Activated T-cell treated with anti-CD3 and anti-CD28 coated beads for 48 hours (primary cell): ENCODE data around the gene STRN3.
A peak's percentile ranks its signal among the peaks of the same experiment; 100 is the strongest.
"Not testable (repeated sequence)": the region's sequence is repeated elsewhere in the genome, so short reads cannot be mapped to it uniquely, and the experiment has no call there.

ENCODE experiments used
- DNase-seq: peaks from one replicate; pipeline ENCODE4 v3.0.0-alpha.2; 2020; ENCODE audit warnings: low read depth

The STRN3 gene

DNA sequence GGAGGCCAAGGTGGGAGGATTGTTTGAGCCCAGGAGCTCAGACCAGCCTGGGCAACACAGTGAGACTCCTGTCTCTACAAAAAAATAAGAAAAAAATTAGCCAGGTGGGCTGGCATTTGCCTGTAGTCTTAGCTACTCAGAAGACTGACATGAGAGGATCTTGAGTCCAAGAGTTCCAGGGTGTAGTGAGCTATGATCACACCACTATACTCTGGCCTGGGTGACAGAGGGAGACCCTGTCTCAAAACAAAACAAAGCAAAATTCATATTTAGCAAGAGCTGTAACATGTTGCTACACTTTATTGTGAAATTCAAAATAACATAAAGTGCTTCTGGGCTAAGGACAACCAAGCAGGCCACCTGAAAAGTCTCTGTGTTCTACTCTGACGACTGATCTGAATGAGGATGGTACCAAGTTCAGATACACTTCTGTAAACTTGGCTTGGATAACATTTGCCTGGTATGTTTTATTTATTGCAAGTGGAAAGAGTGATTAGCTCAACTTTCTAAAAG is 11.6 kb upstream of the STRN3 start:
- no peak for DNase-seq

DNA sequence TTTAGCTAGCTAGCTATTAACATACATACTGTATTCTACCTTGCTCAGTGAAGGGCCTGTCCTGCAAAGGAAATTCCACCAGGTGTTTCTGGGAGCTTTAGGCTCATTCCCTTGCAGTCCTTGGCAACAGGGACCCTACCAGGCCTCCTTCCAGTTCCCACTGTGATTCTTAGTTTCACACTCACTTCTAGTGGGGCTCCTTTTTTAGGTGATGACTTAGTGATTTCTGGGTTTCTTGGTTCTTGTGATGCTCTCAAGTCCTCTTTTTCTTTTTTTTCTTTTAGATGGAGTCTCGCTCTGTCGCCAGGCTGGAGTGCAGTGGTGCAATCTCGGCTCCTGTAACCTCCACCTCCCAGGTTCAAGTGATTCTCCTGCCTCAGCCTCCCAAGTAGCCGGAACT is 10.4 kb upstream of the STRN3 start:
- DNase-seq: no peak

DNA sequence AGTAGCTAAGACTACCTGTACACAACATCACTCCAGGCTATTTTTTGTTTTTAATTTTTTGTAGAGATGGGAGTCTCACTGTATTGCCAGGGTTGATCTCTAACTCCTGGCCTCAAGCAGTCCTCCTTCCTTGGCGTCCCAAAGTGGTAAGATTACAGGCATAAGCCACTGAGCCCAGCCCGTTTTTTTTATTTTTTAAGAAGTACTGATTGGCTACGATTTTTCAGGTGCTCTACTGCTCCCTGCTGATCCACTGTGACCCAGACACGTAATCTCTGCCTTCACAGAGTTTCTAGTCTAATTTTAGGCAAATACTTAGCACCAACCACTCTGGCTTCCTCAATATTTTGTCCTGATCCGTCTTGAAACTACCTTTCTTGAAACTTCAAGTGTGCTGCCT is 4.3 kb upstream of the STRN3 start:
- DNase-seq: no peak

DNA sequence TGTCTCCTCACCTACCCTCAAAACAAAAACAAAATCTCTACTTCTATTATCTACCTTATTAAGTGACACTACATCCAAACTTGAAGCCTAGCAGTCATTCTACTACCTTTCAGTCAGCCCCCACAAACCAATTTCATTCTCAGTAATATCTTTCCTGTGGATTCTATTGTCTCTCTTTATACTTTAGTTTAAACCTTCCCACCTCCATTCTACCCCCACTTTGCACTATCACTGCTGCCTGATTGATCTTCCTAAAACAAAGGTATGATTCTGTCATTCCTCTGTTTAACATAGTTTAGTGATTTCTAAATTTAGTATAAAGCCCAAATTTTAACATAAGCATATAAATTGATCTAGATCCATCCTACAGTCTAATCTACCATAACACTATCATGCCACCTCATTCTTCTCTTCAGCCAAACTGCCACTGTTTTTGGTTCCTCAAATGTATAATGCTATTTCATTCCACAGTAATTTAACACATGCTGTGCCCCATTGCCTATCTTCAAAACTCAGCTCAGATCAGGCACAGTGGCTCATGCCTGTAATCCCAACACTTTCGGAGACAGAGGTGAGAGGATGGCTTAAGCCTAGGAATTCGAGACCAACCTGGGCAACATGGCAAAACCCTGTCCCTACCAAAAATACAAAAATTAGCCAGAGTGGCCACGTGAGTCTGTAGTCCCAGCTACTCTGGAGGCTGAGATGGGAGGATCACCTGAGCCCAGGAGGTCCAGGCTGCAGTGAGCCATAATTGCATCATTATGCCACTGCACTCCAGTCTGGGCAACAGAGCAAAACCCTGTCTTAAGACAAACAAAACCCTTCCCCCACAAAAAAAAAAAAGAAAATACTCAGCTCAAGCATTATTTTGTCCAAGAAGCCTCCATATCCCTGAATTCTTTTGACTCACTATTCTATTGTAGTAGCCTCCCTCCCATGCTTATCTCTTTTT is 3.1 kb upstream of the STRN3 start:
- DNase-seq: no peak

DNA sequence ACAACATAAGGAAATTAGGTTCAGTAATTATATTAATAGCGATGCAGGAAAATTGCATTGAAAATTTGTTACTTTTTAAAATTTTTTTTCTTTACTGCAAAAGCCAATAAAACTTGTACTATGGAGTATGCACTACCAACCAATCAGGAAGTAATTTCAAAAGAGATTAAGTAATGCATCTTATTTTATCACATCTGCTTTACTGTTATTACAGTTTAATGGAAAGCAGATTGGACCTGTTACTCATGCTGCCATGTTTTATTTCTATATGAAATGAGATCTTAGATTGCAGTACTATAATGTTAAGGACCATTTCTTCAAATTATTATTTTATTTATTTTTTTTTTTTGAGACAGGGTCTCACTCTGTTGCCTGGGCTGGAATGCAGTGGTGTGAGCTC is 1.7 kb upstream of the STRN3 start:
- DNase-seq: no peak

DNA sequence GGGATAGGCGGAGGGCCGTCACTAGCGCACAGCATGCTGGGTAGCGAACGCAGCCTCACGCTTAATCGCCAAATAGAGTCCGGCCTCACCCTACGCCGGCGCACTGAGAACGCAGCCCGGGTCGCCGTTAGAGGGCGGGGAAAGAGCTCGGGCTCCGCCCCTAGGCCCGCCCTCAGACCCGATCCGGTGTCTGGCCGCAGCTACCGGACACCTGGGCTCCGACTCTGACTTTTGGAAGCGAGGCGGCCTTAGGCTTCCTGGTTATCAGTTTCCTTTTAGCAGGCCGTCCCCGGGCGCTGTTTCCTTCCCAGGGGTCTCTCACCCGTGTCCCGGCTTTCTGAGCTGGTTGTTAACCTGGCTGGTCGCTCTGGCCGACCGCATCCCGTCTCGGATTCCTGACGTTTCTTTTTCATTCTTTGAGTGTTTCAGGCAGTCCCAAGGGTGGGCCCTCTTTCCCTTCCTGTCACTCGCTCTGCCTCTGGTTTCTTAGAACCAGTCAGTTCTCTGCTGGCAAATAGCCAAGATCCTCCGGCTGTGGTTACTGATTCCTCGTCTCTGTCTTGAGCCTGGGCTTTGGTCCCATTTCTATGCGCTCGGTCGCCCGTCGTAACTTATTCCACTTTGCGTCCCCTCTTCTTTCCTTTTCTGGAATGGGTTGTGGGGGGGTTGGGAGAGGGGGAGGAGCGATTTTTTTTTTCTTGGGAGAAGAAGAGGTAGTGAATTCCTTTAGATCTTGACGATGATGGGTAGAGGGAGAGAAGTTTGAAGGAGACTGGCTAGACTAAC is 464 bp upstream of the STRN3 start:
- DNase-seq: peak; percentile 88

DNA sequence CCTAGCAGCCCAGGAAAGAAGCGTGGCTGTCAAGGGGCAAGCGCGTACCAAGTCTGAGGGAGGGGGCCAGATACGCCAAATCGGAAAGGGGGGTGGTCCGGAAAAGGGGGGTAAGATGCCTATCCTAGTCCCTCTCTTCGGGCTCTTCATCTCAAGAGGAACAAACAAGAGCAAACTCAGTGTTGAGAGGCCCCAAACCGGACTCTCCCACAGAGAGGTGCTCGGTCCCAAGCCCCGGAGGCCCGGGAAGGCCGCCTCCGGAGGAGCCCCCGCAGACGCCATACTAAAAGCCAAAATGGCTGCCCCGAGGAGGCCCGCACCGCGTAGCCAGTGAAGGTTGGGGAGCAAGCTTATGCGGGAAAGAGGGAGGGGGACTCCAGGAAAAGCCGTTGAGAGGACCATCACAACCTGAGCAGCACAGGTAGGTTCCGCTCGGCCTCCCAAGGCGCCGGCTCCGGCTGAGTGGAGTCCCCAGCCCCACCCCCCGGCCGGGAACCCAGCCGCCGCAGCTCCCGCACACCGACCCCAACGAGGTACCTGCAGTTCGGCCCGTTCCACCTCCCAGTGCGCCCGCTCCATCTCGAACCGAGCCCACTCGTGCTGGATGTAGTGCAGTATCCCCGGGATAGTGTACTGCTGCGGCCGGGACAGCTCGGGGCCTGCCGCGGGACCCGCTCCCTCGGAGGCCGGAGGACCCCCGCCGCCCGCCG is 657 bp downstream of the STRN3 start, which contains the start of gene AP4S1:
Gene AP4S1 (plus strand): TSS at position 283 of the 710 bp plus-strand sequence. CDS start 40,548 bp downstream, outside the sequence.
- DNase-seq: peak; percentile 39

DNA sequence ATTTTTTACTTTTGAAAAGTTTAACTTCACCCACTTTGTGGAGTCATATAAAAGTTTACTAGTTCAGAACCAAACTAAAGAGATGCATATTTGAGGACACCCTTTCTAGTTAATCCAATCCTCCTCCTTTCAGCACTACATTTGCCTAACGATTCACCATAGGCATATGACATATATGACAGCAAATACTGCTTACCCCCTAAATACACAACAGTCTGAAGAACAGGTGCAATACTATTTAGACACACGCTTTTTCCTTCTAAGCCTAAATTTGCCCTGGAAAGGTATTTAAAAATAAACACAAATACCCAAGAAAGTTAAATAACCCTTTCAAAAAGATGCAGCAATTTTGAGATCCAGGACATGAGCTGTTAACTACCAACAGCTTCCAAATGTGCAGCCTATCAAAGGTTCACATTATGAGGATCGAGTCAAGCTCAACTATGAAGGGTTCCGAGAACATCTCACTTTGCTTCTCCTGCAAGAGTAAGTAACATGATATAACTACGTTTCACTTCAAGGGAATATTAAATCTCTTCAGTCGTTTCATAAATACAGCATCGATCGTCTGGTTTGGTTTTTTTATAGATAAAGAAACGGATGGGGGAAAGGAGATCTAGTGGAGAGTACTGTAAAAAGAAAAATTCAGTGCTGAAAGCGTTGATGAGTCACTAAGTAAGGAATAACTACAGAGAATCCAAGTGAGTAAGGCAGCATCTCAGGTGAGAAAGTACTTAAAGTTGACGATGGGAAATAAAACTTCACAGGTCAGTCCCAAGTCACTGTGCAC is 1.4 kb downstream of the STRN3 start:
- DNase-seq: no peak

DNA sequence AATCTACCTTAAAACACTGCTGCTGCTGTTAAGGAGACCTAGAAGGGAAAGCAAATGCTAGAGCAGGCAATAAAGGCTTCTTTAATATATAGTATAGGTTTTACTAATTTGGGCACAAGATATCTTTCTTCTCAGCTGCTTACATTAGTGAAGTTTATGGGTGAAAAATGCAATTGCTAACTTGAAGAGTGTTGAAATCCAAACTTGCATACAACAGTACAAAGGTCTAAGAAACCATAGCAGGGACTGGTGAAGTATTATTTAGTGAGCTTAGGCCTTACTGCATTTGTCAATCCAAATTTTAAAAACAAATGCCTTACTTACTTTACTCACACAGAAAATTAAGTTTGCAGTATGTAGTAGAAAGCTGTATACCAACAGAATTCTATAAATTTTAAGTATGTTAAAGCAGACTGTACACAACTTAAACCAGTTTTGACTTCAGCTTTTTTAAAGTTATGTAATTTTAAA is 2.1 kb downstream of the STRN3 start:
- DNase-seq: no peak

DNA sequence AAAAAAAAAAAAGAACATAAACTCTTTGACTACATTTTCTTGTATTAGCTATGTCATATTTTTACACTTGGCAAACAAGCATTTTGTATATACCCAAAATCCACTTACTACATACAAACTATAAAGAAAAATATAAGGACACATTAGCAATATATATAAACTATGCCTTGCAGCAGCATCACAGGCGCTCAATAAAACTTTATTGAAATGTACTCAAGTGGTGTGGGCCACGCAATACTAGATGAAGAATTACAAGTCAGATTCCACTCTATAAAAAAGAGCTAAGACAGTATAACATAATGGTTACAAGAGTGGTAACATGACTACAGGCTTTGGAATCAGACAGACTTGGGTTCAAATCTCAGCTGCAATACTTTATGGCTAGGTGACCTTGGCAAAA is 3.8 kb downstream of the STRN3 start:
- DNase-seq: no peak

DNA sequence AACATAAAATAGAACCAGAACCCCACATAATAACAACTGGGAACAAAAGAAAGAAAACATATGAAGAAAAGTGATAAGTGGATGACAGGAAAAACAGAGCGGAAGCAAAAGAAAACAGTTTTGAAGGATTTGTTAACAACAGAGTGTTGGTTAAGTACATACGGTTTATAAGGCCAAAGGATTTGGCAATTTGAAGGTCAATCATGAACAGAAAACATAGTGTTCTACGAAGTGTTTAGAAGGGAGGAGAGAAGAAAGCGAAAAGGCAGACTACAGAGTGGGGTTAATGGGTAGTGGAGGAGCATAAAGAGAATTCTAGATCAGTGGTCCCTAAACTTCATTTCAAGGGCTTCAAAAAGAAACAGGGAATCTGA is 4.6 kb downstream of the STRN3 start:
- DNase-seq: no peak

DNA sequence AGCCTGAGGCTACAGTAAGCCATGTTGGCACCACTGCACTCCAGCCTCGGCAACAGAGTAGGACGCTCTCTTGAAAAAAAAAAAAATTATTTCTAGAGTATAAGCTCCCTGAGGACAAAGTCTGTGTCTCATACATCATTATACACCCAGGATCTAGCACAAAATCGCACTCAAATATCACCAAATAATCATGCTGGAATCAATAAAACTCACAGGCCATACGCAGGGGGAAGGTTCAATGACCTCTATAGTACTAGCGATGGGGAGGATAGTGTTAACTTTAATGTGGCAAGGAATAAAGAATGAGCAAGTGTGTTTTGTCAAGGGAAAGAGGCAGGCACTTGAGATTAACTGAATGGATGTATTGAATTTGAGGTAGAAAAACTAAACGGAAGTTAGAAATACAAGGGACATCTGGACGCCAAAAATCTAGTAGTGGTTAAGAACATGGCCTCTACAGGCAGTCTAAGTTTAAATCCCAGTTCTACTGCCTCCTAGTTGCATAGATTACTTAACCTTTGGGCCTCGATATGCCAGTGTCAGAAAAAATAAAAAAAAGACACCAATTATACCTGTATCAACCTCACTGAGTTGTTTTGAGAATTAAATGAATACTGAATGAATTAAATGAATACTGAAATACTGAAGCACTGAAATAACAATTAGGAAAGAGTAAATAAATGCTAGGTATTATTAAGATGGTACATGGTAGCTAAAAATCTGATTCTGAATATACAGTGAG is 5.2 kb downstream of the STRN3 start:
- no peak for DNase-seq

DNA sequence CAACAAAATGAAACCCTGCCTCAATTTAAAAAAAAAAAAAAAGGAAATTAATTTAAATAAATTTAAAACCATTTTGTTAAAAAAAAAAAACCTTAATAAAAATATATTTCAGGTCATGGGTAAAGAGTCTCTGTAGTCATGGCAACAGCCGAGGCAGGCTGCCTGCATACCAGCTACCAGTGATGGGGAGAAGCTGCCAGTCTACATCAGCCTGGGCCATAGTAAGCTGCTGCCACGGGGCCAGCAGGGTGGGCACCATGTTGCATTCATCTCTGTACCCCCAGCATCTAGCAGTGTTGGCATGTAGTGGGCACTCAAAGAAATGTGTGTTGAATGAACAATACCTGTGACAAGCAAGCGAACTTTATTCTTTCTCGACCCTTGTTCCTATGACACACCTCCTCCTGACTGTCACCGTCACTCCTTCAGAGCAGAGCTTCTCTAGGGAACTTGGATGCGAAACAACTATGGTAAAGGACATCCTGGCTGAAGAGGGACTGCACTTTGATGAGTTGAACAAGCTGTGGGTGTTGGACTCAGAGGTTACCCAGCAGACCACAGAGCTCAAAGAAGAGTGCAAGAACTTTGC is 8.0 kb downstream of the STRN3 start:
- no peak for DNase-seq

DNA sequence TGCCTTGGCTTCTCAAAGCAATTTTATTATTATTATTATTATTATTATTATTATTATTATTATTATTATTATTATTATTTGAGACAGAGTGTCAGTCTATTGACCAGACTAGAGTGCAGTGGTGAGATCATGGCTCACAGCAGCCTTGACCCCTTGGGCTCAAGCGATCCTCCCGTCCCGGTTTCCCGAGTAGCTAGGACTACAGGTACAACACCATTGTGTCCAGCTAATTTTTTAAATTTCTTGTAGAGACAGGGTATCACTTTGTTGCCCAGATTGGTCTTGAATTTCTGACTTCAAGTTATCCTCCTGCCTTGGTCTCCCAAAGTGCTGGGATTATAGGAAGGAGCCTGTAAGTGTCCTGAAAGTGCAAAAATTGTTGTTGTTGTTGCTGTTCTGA is 12.3 kb downstream of the STRN3 start:
- DNase-seq: no peak

DNA sequence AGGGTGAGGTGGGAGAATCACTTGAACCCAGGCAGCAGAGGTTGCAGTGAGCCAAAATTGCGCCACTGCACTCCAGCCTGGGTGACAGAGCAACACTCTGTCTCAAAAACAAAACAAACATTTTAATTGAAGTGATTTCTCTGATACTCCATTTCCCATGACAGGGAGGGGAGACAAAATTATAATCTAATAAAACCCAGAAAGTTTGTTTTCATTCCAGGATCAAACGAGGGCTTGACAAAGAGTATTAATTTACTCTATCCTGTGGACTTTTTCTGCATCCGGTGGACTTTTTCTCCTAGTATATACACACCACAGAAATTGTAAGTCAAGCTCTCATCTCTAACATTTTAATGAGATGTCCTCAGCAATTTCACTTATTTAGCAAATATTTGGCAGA is 15.2 kb downstream of the STRN3 start:
- DNase-seq: no peak

DNA sequence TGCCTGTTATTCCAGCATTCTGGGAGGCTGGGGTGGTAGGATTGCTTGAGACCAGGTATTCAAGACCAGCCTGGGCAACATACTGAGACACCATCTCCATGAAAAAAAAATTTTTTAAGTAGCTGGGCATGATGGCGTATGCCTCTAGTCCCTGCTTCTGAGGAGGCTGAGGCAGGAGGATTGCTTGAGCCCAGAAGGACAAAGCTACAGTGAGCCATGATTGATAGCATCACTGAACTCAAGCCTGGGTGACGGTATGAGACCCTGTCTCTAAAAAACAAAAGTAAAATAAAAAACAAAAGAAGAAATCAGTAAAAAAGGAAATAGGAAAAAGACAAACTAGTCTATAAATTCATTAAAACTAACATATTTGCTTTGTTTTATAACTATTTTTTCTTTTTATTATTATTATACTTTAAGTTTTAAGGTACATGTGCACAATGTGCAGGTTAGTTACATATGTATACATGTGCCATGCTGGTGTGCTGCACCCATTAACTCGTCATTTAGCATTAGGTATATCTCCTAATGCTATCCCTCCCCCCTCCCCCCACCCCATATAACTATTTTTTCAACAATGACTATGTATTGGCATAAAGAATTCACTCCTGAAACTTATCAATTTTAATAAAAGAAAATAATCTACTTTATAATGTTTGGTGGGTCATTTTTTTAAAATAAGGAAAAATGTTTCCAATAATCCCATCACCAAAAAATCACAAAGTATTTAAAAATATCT is 16.2 kb downstream of the STRN3 start:
- no peak for DNase-seq

DNA sequence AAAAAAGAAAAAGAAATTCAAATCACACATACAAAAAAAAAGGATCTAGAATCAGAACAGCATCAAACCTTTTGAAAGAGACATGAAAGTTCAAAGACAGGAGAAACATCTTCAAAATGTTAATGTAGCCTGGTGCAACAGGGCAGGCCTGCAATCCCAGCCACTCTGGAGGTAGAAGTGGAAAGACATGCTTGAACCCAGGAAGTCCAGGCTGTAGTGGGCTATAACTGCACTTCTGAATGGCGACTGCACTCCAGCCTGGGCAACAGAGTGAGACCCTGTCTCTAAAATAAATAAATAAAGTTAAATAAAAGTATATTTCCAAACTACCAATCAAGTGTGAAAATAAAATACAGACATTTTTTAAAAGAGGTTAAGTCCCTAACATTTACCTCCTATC is 19.5 kb downstream of the STRN3 start:
- no peak for DNase-seq

DNA sequence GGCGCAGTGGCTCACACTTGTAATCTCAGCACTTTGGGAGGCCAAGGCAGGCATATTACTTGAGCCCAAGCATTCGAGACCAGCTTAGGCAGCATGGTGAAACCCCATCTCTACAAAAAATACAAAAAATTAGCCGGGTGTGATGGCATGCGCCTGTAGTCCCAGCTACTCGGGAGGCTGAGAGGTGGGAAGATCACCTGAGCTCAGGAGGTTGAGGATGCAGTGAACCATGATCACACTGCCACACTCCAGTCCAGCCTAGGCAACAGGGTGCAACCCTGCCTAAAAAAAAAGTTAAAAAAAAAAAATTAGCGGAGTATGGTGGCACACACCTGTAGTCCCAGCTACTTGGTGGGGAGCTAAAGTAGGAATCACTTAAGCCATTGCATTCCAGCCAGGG is 22.2 kb downstream of the STRN3 start:
- DNase-seq: not testable (repeated sequence)

DNA sequence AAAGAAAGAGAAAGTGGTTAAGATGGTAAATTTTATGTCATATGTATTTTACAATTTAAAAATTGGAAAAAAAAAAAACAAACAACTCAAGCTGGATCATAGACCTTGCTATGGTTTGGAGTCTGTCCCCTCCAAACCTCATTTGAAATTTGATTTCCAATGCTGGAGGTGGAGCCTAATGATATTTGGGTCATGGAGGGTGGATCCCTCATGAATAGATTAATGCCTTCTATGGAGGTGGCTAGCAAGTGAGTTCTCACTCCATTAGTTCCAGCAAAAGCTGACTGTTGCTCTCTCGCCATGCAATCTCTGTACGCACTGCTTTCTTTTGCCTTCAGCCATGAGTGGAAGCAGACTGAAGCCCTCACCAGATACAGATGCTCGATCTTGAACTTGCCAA is 22.9 kb downstream of the STRN3 start:
- no peak for DNase-seq

DNA sequence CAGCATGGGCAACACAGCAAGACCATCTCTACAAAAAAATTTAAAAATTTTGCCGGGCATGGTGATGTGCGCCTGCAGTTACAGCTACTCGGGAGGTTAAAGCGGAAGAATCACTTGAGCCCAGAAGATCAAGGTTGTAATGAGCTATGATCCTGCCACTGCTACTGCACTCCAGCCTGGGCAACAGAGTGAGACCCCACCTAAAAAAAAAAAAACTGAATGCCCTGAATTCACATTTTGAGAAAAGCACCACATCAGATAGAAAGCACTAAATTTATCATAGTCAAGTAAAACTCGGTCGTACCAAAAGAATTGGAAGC is 24.9 kb downstream of the STRN3 start:
- no peak for DNase-seq
